Right renal pelvis (tissue), 4 donors: ENCODE results near the gene STK32B. TPM values are rescaled to one million over a fixed set of nuclear protein-coding genes. Genes with fewer than 3 reads are reported as not detected.
"Not testable (repeated sequence)": the region's sequence is repeated elsewhere in the genome, so short reads cannot be mapped to it uniquely, and the experiment has no call there.

Experiments
- DNase-seq, 4 donors: peaks; one replicate each; pipeline ENCODE4 v3.0.0-alpha.2; 2013; ENCODE audit warnings: low read depth in 4 of 4, low spot score in 3 of 4, missing footprints in 1 of 4
- polyA plus RNA-seq, 4 donors: library from polyadenylated mRNA; unstranded; fragments of 120-200 nt; gene quantifications; one replicate each; pipeline ENCODE4 v1.2.1, GENCODE V29; 2013; ENCODE audit not compliant: insufficient read length in 4 of 4

STK32B gene
- polyA plus RNA-seq = 10 to 100 TPM in 1 of 4 donors, 1 to 10 TPM in 3; 8.9 to 13.5 (median 9.7) TPM

DNA sequence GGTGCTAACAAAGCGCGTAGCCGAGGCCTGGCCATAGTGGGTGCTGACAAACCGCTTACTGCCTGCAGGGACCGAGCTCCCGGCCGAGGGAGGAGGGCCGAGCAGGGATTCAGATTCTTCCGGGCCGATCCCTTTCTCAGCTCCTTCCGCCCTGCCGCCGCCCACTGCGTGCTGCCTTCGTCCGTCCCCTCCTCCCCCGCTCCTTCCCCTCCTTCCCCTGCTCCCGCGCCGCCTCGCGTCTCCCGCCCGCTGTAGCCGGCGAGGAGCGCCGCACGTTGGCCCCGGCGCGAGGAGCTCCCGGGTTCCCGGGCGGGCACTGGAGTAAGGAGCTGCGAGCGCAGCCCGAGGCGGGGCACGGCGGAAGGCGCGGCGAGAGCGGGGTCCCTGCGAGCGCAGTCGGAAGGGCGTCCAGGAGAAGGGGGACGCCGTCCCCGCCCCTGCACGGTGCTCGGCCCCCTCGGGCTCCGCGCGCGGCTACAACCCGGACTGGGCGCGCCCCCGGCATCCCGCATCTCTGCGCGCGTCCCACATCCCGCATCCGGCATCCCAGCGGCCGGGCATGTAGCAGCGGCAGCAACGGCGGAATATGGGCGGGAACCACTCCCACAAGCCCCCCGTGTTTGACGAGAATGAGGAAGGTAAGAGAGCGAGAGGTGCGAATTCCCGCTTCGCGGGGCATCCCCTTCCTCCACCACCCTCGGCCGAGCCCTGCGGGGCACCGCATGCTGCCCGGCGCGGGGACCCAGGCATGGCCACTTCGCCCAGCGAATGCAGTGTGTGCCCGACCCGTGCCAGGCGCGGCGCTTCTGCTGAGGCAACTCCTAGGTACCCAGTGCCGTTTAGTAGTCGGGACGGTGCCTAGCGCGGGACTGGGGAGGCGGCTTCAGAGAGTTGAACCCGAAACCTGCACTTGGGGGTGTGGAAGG is at the start of gene STK32B:
Gene STK32B, plus strand, starts transcription at position 203 of the 926 bp plus-strand sequence.
- DNase-seq = peak in 3 of 4 donors; percentile 26 to 37 (median 35)

GRCh38 chr4:5001641-5002040 is 49.6 kb upstream of the STK32B start:
- not testable (repeated sequence) for DNase-seq

DNA sequence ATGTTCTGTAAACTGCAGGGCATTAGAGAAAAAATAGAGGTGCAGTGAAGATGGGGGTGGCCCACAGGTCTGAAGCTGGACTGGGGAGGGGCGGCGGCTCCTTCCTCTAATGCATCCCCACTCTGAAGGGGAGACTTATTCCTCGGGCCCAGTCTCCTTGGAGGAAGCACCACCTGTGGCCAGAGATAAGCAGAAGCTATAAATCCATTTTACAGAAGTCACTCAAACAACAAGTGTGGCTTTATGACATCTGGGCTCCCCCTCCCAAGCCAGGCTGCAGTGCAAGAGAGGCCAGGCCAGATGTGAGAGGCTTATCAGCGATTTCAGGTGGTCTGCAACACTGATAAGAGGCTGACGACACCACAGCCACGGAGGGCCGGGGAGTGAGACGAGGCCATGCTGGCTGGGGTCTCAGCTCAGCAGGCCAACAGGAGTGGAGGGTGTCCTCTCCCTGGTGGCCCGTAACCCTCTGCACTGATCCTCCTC is 47.9 kb upstream of the STK32B start:
- no peak for DNase-seq

DNA sequence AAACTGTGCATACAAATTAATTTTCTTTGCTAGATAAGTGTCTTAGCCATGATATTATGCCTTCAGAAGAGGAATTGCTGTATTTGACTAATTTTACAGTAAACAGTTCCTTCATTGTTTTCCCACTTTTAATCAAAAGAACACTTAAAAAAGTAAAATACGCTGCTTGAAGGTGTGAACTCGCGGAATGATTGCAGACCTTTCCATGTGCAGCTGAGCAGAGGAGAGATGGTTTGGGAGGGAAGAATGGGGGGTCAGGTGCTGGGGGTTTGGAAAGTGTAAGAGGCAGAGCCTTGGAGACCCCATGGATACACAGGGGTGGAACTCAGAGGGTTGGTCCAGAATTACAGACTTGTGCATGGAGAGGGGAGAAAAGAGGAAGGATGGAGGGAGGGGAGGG is 47.4 kb upstream of the STK32B start:
- no peak for DNase-seq

- DNase-seq = no peak
Observed at GRCh38 chr4:5004496-5004895, 46.8 kb upstream of the STK32B start.

- DNase-seq = not testable (repeated sequence)
Observed at GRCh38 chr4:5006932-5007331, 44.3 kb upstream of the STK32B start.

GRCh38 chr4:5009796-5010195 is 41.5 kb upstream of the STK32B start:
- DNase-seq = no peak

- DNase-seq = no peak
Observed at GRCh38 chr4:5010984-5011383, 40.3 kb upstream of the STK32B start.

DNA sequence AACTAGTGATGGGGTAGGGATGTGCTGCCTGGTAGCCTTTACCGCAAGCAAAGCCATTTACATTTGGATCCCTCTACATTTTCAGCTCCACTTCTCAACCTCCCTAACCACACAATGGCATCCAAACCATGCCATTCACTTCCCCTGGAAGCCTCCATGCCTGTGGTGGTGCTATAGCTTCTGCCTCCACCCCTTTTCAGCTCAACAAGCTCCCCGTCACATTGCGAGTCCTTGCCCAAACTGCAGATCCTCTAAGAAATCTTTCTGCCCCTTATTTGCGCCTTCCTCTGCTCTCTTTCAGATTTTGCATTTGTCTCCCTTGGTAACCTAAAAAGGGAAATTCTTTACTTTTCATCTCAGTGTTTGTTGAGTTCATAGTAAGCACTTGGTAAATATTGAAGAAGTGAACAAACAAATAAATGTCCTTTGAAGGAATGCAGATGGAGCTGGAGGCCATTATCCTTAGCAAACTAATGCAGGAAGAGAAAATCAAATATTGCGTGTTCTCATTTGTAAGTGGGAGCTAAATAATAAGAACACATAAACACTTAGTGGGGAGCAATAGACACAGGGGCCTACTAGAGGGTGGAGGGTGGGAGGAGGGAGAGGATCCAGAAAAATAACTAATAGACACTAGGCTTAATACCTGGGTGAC is 38.9 kb upstream of the STK32B start:
- DNase-seq = no peak

- DNase-seq = no peak
Observed at GRCh38 chr4:5012958-5013357, 38.3 kb upstream of the STK32B start.

DNA sequence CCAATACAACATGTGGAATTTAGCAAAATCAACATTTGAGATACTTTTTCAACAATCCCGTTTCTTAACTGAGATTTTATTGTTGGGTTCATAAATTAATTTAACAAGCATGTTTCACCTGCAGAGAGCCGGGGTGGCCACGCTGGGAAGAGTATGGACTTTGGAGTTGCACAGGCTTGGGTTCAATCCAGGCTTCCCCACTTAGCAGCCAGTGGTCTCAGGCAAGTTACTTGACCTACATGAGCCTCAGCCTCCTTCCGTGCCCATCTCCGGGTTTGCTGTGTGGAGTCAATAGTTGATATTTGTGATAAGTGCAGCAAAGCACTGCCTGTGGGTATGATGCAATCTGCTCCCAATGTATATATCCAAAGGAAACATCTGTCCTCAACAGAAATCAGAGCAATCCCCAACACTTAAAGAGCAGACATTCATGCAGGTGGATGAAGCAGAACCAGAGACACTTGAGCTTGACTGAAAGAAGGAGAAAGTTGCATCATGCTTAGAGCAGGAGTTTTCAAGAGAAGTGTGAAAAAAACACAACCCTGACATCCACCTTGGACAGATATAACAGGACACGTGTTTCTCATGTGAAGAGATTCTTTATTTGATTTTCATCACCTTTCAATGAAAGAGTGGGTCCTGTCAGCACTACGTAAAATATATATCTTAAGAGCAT is 37.1 kb upstream of the STK32B start:
- no peak for DNase-seq

DNA sequence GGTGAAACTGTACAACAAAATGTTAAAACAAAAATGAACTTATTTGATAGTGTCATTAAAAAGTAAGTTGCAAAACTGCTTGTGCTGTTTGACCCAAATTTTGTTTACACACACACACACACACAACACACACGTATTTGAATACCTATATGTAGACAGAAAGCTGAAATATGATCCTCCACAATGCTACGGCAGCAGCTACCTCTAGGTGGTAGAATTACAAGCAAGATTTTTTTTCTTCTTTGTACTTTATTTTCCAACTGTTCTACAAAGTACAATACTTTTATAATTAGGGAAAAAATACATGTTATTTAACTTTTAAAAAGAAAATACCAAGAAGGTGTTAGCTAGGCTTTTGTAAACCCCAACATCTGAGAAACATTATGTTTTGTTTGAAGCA is 33.2 kb upstream of the STK32B start:
- no peak for DNase-seq

DNA sequence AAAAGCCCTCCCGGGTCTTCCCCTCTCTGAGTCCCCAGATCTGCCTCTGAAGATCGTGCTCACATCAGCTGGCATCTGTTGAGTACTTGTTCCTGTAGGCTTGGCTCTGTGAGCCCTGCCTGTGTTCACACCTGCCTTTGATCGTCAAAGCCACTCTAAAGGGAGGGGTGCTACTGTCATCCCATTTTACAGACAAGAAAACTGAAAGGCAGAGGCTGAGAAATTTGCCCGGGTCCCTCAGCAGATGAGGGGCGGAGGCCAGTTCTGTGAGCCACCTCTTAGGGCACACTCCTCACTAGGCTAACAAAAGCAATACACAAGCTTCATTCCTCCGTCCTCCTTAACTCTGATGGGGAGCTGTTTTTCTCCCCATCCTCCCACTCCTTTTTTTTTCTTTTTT is 32.7 kb upstream of the STK32B start:
- DNase-seq = no peak

- no peak for DNase-seq
Observed at GRCh38 chr4:5019274-5019673, 32.0 kb upstream of the STK32B start, which contains the start of gene CYTL1. TSS of gene CYTL1 (minus strand) at chr4:5019458. CDS start at chr4:5019445, 13 bp downstream.

DNA sequence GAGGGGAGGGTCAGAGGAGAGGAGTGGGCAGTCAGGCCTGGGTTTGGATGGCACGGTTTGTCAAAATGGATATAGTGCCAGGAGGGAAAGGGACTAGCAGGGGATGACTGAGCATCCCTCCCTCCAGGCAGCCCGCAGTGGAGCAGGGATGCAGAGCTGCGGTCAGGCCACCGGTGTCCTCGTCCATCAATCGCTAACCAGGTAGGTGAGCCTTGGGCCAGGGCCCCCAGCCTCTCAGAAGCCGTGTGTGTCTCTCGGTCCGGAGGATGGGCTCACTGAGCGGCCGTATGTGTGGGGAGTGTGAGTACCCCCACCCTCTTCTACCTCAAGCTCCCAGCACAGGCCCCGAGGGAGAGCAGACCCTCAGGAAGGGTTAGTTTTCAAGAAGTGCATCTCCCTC is 31.5 kb upstream of the STK32B start:
- no peak for DNase-seq

DNA sequence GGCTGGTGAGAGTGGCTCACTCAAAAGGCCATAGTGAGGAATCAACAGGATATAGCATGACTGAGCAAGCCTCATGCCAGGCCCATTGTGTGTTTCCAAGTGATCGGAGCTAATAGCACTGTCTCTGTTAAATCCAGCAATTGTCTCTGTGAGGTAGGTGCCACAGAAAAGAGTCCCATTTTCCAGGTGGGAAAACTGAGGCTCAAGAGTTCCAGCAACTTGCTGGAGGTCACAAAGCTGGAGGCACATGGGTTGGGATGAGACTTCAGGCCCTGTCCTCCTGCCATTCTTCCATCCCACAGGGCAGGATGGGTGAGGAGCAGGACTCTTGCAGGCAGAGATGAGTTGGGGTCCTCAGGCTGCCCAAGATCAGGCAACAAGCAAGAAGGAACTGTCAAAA is 30.9 kb upstream of the STK32B start:
- no peak for DNase-seq

DNA sequence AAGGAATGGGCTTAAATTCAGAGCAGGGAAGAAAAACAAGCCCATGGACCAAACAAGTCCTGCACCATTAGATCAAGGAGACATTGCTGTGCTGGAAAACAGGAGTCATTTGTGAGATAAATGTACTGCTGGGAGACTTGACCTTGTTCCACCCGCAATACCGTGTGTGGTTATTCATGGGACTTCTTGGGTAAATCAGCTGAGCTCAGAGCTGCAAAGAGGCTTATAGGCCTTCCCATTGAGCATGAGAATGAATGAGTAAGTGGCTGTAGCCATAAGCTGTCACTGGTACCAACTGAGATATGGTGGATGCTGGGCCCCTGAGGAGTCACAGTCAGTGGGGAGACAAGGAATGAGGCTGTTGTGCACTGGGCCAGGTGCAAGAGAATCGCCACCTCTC is 29.7 kb upstream of the STK32B start:
- DNase-seq = no peak

DNA sequence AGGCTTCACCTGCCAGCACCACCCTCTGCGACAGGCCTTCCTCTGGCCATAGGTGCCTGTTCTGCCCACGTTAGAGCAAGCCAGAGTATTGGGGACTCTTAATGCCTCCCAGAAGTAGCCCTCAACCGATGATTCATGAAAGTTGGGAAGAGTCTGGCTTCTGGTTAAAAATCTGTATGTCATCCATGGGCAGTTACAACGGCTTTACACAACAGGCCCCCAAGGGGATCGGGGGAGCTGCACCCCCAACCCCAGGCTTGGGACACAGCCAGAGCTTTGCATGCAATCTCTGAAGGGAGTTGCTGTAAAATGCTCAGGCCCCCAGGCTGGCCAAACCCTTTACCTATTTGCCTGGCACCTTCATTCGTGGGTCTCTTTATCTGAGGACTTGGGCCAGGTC is 26.6 kb upstream of the STK32B start:
- no peak for DNase-seq

DNA sequence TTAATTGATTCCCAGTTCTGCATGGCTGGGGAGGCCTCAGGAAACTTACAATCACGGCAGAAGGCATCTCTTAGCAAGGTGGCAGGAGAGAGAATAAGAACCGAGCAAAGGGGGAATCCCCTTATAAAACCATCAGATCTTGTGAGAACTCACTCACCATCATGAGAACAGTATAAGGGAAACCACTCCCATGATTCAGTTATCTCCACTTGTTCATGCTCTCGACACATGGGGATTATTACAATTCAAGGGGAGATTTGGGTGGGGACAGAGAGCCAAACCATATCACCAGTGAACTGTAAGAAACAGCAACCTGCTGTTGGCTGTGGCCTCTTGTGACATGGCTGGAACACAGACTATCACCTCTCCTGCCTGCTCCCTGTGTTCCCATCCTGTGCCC is 24.9 kb upstream of the STK32B start:
- DNase-seq = no peak

- DNase-seq = no peak
Observed at GRCh38 chr4:5027346-5027745, 23.9 kb upstream of the STK32B start.

DNA sequence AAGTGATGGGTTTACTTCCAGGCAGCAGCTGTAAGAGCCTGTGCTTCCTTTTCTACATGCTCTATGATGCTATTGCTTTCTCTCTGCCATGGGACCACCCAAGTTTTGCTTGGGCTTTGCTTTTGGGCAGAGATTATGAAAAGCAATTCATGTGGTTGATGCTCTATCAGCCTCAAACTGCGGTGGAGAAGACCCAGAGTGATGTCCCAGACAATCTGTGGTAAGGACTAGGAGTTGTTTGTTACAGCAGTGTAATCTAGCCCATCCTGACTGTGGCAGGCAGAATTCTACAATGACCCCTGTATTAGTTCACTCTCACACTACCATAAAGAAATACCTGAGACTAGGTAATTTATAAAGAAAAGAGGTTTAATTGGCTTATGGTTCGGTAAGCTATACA is 22.8 kb upstream of the STK32B start:
- no peak for DNase-seq
